ENCODE results near the gene PCBP2.

The PCBP2 gene

DNA sequence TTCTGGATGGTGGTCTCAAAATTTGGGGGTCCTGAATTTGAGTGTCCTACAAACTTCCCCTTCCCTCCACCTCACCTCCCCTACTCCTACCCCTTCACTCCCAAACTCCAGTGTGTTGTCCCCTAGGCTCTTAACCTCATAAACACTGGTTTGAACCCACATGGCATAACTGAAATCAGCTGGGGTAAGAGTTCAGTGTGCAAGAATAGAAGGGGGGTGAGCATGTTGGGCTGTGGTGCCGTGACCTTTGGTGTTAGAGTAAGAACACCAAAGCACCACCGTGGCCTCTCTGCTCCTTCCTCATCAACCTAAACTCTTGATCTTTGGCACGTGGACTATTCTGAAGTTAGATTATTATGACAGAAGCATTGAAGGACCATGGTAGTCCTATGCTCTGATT is 11.0 kb downstream of the PCBP2 start:
- peaks cover 99% of the 10 kb centered on the region for H3K36me3 ChIP-seq (ENCODE audit: low read depth)
- no peaks in the 10 kb centered on the region for H3K27me3 ChIP-seq (ENCODE audit: insufficient read depth, poor library complexity, severe bottlenecking)
- ATAC-seq (ENCODE audit: low read depth) (no peak), DNase-seq (ENCODE audit: low spot score) (no peak)
- TF ChIP-seq, protein P1, sequence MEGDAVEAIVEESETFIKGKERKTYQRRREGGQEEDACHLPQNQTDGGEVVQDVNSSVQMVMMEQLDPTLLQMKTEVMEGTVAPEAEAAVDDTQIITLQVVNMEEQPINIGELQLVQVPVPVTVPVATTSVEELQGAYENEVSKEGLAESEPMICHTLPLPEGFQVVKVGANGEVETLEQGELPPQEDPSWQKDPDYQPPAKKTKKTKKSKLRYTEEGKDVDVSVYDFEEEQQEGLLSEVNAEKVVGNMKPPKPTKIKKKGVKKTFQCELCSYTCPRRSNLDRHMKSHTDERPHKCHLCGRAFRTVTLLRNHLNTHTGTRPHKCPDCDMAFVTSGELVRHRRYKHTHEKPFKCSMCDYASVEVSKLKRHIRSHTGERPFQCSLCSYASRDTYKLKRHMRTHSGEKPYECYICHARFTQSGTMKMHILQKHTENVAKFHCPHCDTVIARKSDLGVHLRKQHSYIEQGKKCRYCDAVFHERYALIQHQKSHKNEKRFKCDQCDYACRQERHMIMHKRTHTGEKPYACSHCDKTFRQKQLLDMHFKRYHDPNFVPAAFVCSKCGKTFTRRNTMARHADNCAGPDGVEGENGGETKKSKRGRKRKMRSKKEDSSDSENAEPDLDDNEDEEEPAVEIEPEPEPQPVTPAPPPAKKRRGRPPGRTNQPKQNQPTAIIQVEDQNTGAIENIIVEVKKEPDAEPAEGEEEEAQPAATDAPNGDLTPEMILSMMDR (IDR thresholded peaks at IDR 0.05; ENCODE audit: poor library complexity, severe bottlenecking): no peak
- no peak overlapping the region for H3K4me3 ChIP-seq (ENCODE audit: severe bottlenecking)
- H3K27ac ChIP-seq (ENCODE audit: poor library complexity, severe bottlenecking): no peak overlapping the region
- peaks cover 22% of the 10 kb centered on the region for H3K4me1 ChIP-seq (ENCODE audit: insufficient read depth, poor library complexity, severe bottlenecking)
- H3K9me3 ChIP-seq (ENCODE audit: severe bottlenecking): no peaks in the 10 kb centered on the region

DNA sequence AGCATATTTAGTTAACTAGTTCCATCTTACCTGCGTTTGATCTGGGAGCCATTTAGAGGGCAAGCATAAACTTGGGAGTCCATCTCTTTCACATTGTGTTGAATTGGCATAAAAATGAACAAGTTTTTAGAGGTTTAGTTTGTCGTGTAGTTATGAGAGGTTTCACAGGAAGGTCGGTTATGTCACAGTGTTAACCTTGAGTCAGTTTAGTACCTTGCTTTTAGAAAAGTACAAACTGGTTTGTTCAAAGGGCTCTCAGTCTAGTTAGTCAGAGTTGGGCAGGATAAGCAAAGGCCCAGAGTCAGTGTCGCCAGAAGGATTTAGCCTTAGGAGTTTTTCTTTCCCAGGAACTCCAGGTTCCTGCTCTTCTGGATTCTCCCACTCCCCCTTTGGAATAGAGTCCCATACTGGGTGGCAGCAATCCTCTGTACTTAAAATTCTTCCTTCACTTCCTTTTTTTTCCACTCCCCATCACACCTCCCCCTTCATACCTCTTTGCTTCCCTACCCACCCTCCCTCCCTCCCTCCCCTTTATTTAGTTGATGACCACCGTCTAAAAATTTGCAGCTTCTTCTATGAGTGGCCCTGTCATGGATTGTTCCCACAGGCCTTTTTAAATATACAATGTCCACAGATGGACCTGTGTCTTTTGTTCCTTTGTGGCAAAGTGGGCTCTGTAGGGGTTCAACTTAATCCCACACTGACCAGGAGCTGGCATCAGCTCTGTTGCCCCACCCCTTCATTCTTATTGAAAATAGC is 12.1 kb downstream of the PCBP2 start:
- H3K9me3 ChIP-seq (ENCODE audit: severe bottlenecking): no peaks in the 10 kb centered on the region
- no peak for DNase-seq (ENCODE audit: low spot score)
- ATAC-seq (ENCODE audit: low read depth): no peak; the same call in 2 of the 3 replicates
- H3K36me3 ChIP-seq (ENCODE audit: low read depth): peaks cover 99% of the 10 kb centered on the region
- no peaks in the 10 kb centered on the region for H3K27me3 ChIP-seq (ENCODE audit: insufficient read depth, poor library complexity, severe bottlenecking)
- no peak overlapping the region for H3K4me3 ChIP-seq (ENCODE audit: severe bottlenecking)
- no peak overlapping the region for H3K27ac ChIP-seq (ENCODE audit: poor library complexity, severe bottlenecking)
- TF ChIP-seq, protein P1 (IDR thresholded peaks at IDR 0.05; ENCODE audit: poor library complexity, severe bottlenecking): no peak
- peaks cover 22% of the 10 kb centered on the region for H3K4me1 ChIP-seq (ENCODE audit: insufficient read depth, poor library complexity, severe bottlenecking)

DNA sequence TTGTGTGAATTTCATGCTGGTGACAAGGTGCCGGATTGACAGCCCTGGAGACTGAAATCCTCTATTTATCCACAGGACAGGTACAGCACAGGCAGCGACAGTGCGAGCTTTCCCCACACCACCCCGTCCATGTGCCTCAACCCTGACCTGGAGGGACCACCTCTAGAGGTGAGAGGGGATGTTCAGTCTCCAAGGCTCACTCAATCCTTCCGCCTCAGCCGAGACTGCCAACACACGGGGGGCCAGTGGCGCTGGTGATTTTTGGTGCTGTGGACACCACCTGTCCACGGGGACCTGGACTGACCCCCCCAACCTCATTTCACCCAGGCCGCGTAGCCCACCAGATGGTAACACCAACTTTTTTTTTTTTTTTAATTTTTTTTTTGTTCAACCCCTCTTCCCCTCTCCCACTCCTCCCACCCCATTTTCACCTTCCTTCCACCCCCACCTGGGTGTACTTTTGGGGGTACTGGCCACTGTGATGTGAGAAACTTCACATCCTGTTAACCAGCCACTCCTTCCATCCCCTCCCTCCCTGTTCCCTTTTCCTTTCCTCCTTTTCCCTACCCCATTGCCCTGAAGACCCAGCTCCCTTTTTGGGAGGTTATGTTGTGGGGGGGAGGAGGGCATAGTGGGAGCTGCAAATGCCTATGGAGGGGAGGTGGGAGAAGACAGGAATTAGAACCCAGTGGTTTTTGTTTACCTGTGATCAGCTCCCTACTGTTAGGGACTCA is 12.9 kb downstream of the PCBP2 start:
- Histone ChIP-seq H3K27ac (ENCODE audit: poor library complexity, severe bottlenecking) (peak overlapping the region; percentile 7), H3K36me3 (ENCODE audit: low read depth) (peaks cover 99% of the 10 kb centered on the region), H3K9me3 (ENCODE audit: severe bottlenecking) (no peaks in the 10 kb centered on the region), H3K4me1 (ENCODE audit: insufficient read depth, poor library complexity, severe bottlenecking) (peaks cover 22% of the 10 kb centered on the region), H3K27me3 (ENCODE audit: insufficient read depth, poor library complexity, severe bottlenecking) (no peaks in the 10 kb centered on the region), H3K4me3 (ENCODE audit: severe bottlenecking) (no peak overlapping the region)
- ATAC-seq (ENCODE audit: low read depth) (no peak), DNase-seq (ENCODE audit: low spot score) (no peak)
- TF ChIP-seq, protein P1 (IDR thresholded peaks at IDR 0.05; ENCODE audit: poor library complexity, severe bottlenecking): no peak

DNA sequence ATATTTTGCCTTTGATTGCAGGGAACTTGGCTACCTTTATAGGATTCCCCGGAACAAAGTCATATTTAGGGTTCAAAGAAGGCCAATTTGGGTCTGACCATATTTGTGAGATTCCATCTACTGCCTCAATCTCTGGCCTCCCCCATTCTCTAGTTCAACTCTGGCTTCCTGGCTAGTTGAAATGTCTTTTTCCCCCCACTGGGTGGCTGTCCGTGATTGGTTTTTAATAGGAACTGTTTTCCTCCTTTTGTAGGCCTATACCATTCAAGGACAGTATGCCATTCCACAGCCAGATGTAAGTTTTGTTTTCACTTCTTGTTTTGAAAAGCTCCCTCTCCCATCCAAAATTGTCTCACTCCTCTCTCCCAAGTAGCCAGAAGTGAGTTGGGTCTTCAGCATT is 13.8 kb downstream of the PCBP2 start:
- TF ChIP-seq, protein P1 (IDR thresholded peaks at IDR 0.05; ENCODE audit: poor library complexity, severe bottlenecking): no peak
- no peaks in the 10 kb centered on the region for H3K27me3 ChIP-seq (ENCODE audit: insufficient read depth, poor library complexity, severe bottlenecking)
- no peaks in the 10 kb centered on the region for H3K9me3 ChIP-seq (ENCODE audit: severe bottlenecking)
- peaks cover 22% of the 10 kb centered on the region for H3K4me1 ChIP-seq (ENCODE audit: insufficient read depth, poor library complexity, severe bottlenecking)
- no peak overlapping the region for H3K27ac ChIP-seq (ENCODE audit: poor library complexity, severe bottlenecking)
- peaks cover 99% of the 10 kb centered on the region for H3K36me3 ChIP-seq (ENCODE audit: low read depth)
- no peak for ATAC-seq (ENCODE audit: low read depth)
- no peak overlapping the region for H3K4me3 ChIP-seq (ENCODE audit: severe bottlenecking)
- no peak for DNase-seq (ENCODE audit: low spot score)

Data from RWPE2 (cell line).